AG09319 (cell line): ENCODE measurements around the gene ARG2.
A peak's percentile ranks its signal among the peaks of the same experiment; 100 is the strongest.

Experiments used
- DNase-seq: peaks from one replicate; pipeline ENCODE4 v3.0.0-alpha.2; 2010; ENCODE audit warnings: low read depth; ENCODE audit errors: extremely low read depth
- CTCF ChIP-seq: IDR thresholded peaks from 2 replicates; pipeline ENCODE4 v1.5.1; 2011; ENCODE audit warnings: low read depth, mild to moderate bottlenecking, inconsistent platforms, low read length, moderate library complexity

ARG2 gene

GRCh38 chr14:67694791-67695393 is 75.2 kb downstream of the ARG2 start:
- peak; percentile 62 for DNase-seq
- no peak for TF ChIP-seq CTCF

DNA sequence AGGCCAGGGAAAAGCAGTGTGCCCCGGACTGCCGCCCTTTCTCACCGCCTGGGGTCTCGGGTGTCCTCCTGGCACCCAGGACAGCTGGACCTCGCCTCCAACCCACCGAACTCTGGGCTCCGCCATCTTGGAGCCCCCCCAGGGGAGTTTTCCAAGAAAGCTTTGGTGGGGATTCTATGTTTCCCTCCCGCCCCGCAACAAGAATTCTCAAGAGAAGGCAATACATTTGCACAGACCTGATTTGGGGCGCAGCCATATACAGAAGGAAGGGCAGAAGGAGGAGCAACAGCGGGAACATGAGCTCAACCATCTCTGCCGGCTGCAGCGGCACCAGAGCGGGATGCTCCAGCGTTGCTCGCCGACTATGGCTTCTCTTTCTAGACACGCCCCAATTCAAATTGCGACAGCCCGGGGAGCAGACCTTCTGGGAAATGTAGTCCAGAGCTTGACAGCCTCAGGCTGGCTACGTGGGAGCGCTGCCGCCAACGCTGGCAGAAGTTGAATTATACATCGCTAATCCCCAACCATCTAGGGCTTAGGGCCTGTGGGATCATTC is 75.8 kb downstream of the ARG2 start, which contains the start of gene RDH11:
RDH11 (minus strand) TSS at position 371 of the 556 bp plus-strand sequence; CDS start at position 310, 61 bp downstream.
- no peak for TF ChIP-seq CTCF
- peak; percentile 62 for DNase-seq

- no peak for TF ChIP-seq CTCF
- no peak for DNase-seq
Measured at GRCh38 chr14:67697006-67697405, 77.3 kb downstream of the ARG2 start.

DNA sequence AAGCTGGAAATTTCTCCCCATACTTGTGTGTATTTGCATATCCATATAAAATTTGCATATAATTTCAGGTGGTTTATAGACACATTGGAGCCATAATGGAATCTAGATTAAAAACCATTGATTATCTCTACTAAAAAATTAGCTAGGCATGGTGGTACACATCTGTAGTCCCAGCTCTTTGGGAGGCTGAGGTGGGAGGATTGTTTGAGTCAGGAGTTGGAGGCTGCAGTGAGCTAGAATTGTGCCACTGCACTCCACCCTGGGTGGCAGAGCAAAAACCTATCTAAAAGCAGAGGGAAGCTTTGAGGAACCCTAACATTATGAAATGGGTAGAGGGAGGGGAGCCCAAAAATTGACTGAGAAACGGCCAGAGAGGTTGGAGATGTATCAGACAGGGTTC is 78.5 kb downstream of the ARG2 start:
- TF ChIP-seq CTCF: no peak
- no peak for DNase-seq
